ENCODE measurements around the gene UXT. TPM values are rescaled to one million over a fixed set of nuclear protein-coding genes. Genes with fewer than 3 reads are reported as not detected.

The UXT gene
- total RNA-seq, 1 experiment from 2014 or later: 68.6 TPM

DNA sequence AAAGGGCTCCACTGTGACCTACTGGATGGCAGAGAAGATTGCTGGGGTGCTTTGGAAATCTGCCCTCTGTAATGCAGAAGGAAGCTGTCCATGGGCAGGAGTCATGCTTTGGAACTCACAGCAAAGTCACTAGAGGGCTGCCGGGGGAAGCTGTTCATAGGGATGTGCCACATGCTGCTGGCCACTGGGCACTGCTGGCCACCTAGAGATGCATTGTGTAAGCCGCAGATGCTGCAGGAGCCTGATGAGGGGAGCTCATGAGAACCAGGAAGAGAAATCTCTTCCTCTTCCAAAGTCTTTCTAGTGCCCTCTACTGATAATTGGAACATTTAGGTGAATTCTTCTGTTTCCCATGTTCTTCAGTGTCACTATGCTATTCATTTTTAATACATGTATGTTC, 31.2 kb upstream of the UXT start (continued):
- TF ChIP-seq, protein P1, sequence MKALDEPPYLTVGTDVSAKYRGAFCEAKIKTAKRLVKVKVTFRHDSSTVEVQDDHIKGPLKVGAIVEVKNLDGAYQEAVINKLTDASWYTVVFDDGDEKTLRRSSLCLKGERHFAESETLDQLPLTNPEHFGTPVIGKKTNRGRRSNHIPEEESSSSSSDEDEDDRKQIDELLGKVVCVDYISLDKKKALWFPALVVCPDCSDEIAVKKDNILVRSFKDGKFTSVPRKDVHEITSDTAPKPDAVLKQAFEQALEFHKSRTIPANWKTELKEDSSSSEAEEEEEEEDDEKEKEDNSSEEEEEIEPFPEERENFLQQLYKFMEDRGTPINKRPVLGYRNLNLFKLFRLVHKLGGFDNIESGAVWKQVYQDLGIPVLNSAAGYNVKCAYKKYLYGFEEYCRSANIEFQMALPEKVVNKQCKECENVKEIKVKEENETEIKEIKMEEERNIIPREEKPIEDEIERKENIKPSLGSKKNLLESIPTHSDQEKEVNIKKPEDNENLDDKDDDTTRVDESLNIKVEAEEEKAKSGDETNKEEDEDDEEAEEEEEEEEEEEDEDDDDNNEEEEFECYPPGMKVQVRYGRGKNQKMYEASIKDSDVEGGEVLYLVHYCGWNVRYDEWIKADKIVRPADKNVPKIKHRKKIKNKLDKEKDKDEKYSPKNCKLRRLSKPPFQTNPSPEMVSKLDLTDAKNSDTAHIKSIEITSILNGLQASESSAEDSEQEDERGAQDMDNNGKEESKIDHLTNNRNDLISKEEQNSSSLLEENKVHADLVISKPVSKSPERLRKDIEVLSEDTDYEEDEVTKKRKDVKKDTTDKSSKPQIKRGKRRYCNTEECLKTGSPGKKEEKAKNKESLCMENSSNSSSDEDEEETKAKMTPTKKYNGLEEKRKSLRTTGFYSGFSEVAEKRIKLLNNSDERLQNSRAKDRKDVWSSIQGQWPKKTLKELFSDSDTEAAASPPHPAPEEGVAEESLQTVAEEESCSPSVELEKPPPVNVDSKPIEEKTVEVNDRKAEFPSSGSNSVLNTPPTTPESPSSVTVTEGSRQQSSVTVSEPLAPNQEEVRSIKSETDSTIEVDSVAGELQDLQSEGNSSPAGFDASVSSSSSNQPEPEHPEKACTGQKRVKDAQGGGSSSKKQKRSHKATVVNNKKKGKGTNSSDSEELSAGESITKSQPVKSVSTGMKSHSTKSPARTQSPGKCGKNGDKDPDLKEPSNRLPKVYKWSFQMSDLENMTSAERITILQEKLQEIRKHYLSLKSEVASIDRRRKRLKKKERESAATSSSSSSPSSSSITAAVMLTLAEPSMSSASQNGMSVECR (CRISPR knock-in tag; IDR thresholded peaks at IDR 0.05; ENCODE audit: borderline replicate concordance): no peak
- no peak for TF ChIP-seq ZNF671 (CRISPR knock-in tag; IDR thresholded peaks at IDR 0.05)

DNA sequence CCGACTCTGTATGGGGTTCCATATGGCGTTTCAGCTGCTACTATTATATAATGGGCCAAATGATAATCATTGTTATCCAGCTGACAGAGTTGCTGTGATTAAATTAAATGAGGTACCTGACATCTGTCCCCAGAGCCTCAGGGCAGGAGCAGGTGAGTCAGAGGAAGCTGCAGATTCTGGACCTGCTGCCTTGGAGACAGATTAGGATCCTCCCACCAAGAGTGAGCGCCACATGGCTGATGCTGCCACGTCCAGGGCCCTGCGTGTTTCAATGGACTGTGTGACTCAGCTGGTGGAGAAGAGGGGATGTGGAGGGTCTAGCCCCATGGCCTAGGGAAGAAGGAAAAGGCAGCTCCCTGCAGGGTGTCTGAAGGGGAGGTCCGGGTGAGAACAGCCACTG, 28.3 kb upstream of the UXT start:
- Mint-ChIP-seq H3K4me3 (no peak overlapping the region), H3K27me3 (ENCODE audit: low read depth) (peaks cover 2% of the 10 kb centered on the region), H3K4me1 (no peaks in the 10 kb centered on the region), H3K27ac (no peak overlapping the region), H3K36me3 (no peaks in the 10 kb centered on the region), H3K9me3 (no peaks in the 10 kb centered on the region)
- ChIA-PET CTCF (no interaction called here), POLR2A (no interaction called here)
- TF ChIP-seq JUN (CRISPR knock-in tag; IDR thresholded peaks at IDR 0.05) (no peak), NR2C2 (CRISPR knock-in tag; IDR thresholded peaks at IDR 0.05) (no peak), JAZF1 (CRISPR knock-in tag; IDR thresholded peaks at IDR 0.05) (no peak), ZNF671 (CRISPR knock-in tag; IDR thresholded peaks at IDR 0.05) (no peak), NR1H2 (CRISPR knock-in tag; IDR thresholded peaks at IDR 0.05) (no peak), CREB1 (CRISPR knock-in tag; IDR thresholded peaks at IDR 0.05) (no peak), ZNF232 (CRISPR knock-in tag; IDR thresholded peaks at IDR 0.05) (no peak), FOXJ3 (CRISPR knock-in tag; IDR thresholded peaks at IDR 0.05; ENCODE audit: borderline replicate concordance) (no peak), TEAD1 (CRISPR knock-in tag; IDR thresholded peaks at IDR 0.05) (no peak)
- TF ChIP-seq, protein P2, sequence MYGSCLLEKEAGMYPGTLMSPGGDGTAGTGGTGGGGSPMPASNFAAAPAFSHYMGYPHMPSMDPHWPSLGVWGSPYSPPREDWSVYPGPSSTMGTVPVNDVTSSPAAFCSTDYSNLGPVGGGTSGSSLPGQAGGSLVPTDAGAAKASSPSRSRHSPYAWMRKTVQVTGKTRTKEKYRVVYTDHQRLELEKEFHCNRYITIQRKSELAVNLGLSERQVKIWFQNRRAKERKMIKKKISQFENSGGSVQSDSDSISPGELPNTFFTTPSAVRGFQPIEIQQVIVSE (CRISPR knock-in tag; IDR thresholded peaks at IDR 0.05; ENCODE audit: borderline replicate concordance): no peak
- TF ChIP-seq, protein P3, sequence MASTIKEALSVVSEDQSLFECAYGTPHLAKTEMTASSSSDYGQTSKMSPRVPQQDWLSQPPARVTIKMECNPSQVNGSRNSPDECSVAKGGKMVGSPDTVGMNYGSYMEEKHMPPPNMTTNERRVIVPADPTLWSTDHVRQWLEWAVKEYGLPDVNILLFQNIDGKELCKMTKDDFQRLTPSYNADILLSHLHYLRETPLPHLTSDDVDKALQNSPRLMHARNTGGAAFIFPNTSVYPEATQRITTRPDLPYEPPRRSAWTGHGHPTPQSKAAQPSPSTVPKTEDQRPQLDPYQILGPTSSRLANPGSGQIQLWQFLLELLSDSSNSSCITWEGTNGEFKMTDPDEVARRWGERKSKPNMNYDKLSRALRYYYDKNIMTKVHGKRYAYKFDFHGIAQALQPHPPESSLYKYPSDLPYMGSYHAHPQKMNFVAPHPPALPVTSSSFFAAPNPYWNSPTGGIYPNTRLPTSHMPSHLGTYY (CRISPR knock-in tag; IDR thresholded peaks at IDR 0.05): no peak
- TF ChIP-seq, protein P4, sequence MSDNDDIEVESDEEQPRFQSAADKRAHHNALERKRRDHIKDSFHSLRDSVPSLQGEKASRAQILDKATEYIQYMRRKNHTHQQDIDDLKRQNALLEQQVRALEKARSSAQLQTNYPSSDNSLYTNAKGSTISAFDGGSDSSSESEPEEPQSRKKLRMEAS (CRISPR knock-in tag; IDR thresholded peaks at IDR 0.05): no peak
- TF ChIP-seq, protein P5, sequence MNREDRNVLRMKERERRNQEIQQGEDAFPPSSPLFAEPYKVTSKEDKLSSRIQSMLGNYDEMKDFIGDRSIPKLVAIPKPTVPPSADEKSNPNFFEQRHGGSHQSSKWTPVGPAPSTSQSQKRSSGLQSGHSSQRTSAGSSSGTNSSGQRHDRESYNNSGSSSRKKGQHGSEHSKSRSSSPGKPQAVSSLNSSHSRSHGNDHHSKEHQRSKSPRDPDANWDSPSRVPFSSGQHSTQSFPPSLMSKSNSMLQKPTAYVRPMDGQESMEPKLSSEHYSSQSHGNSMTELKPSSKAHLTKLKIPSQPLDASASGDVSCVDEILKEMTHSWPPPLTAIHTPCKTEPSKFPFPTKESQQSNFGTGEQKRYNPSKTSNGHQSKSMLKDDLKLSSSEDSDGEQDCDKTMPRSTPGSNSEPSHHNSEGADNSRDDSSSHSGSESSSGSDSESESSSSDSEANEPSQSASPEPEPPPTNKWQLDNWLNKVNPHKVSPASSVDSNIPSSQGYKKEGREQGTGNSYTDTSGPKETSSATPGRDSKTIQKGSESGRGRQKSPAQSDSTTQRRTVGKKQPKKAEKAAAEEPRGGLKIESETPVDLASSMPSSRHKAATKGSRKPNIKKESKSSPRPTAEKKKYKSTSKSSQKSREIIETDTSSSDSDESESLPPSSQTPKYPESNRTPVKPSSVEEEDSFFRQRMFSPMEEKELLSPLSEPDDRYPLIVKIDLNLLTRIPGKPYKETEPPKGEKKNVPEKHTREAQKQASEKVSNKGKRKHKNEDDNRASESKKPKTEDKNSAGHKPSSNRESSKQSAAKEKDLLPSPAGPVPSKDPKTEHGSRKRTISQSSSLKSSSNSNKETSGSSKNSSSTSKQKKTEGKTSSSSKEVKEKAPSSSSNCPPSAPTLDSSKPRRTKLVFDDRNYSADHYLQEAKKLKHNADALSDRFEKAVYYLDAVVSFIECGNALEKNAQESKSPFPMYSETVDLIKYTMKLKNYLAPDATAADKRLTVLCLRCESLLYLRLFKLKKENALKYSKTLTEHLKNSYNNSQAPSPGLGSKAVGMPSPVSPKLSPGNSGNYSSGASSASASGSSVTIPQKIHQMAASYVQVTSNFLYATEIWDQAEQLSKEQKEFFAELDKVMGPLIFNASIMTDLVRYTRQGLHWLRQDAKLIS (CRISPR knock-in tag; IDR thresholded peaks at IDR 0.05; ENCODE audit: borderline replicate concordance): no peak
- TF ChIP-seq, protein P1 (CRISPR knock-in tag; IDR thresholded peaks at IDR 0.05; ENCODE audit: borderline replicate concordance): no peak
- no peak for DNase-seq (ENCODE audit: low spot score)
- no peak for ATAC-seq

Measured in WTC11 (cell line).